K562 (cell line): ENCODE results near the gene SDR9C7. TPM values are rescaled to one million over a fixed set of nuclear protein-coding genes. Genes with fewer than 3 reads are reported as not detected.

ENCODE experiments used
- ATAC-seq: fragments of 200-7000 bp; cut with Tn5 transposase; 3 replicates; pipeline ENCODE4 v1.9.1; 2020; ENCODE audit warnings: moderate library complexity
- BruUV-seq: library from RNA; stranded (reverse); fragments of 400-500 nt; replicated peaks from 2 replicates; lab custom pipeline; 2021; lab: Mats Ljungman, UMichigan
- CTCF ChIA-PET: fragments of 300-600 bp; formaldehyde crosslinking; extraction: SDS; loops from one replicate; lab custom pipeline; 2021; ENCODE audit warnings: low intra/inter-chr PET ratio; lab: Yijun Ruan, JAX
- POLR2A ChIA-PET: fragments of 300-600, 350-650 bp; sonication (Branson Sonifier 250); formaldehyde crosslinking; extraction: SDS; loops from one replicate; lab custom pipeline; 2021; ENCODE audit warnings: antibody characterized with exemption, inconsistent platforms; lab: Yijun Ruan, JAX
- DNase-seq, 4 experiments: peaks; one replicate each; pipeline versions ENCODE4 v3.0.0 to v3.0.0-alpha.2; 2011 to 2018; ENCODE audit warnings: low spot score in 3 of 4, mixed read lengths in 3 of 4; ENCODE audit errors: extremely low read depth in 1 of 4
- FAIRE-seq: peaks from 2 replicates; lab custom pipeline; 2011; peaks lifted over from hg19 to GRCh38; lab: Jason Lieb, UNC
- H2AFZ ChIP-seq: 2 replicates; pipeline ENCODE4 v1.6.0; 2011; ENCODE audit warnings: low read depth, low read length, control low read depth, inconsistent platforms
- H3K27ac ChIP-seq: fragments of 200-600 bp; 3 replicates; pipeline ENCODE4 v1.8.0; 2011; ENCODE audit warnings: low read depth, mild to moderate bottlenecking, control low read depth, inconsistent platforms, low read length, moderate library complexity, mixed read lengths; ENCODE audit errors: extremely low read depth
- H3K27me3 ChIP-seq, 2 experiments: fragments of 300-600 bp in 1 of 2; 2 replicates in 1 of 2; 3 replicates in 1 of 2; pipeline versions ENCODE4 v1.6.0 to v1.8.0; 2011; ENCODE audit warnings: inconsistent platforms in 2 of 2, low read length in 2 of 2, mild to moderate bottlenecking in 1 of 2, mixed read lengths in 1 of 2, moderate library complexity in 1 of 2; ENCODE audit not compliant: control insufficient read depth in 2 of 2, insufficient read depth in 2 of 2
- H3K36me3 ChIP-seq: fragments of 300-600 bp; 3 replicates; pipeline ENCODE4 v1.8.0; 2011; ENCODE audit warnings: mild to moderate bottlenecking, low read length, inconsistent platforms; ENCODE audit not compliant: control insufficient read depth, insufficient read depth
- H3K4me1 ChIP-seq, 2 experiments: fragments of 200-600 bp in 1 of 2; replicated peaks in 1 of 2; 2 replicates in 1 of 2; 3 replicates in 1 of 2; pipeline versions ENCODE4 v1.5.1 to v1.8.0; 2011; ENCODE audit warnings: inconsistent platforms in 2 of 2, low read length in 2 of 2, mild to moderate bottlenecking in 1 of 2, mixed read lengths in 1 of 2, moderate library complexity in 1 of 2; ENCODE audit not compliant: control insufficient read depth in 2 of 2, insufficient read depth in 2 of 2
- H3K4me2 ChIP-seq: 2 replicates; pipeline ENCODE4 v1.6.1; 2011; ENCODE audit warnings: low read length, control low read depth, inconsistent platforms, mixed read lengths; ENCODE audit not compliant: insufficient read depth
- H3K4me3 ChIP-seq: fragments of 200-600 bp; sonication (generic), shearing (Covaris generic); 2 replicates; pipeline ENCODE4 v1.5.1; 2016; ENCODE audit warnings: control low read depth, inconsistent platforms
- H3K79me2 ChIP-seq: fragments of 200-600 bp; 3 replicates; pipeline ENCODE4 v1.8.0; 2011; ENCODE audit warnings: low read length, inconsistent platforms; ENCODE audit not compliant: control insufficient read depth, insufficient read depth
- H3K9ac ChIP-seq, 2 experiments: 2 replicates each; pipeline versions ENCODE4 v1.6.0 to v1.6.1; 2011; ENCODE audit warnings: low read depth in 2 of 2, low read length in 2 of 2, control low read depth in 1 of 2, inconsistent platforms in 1 of 2, mild to moderate bottlenecking in 1 of 2, mixed read lengths in 1 of 2; ENCODE audit not compliant: insufficient read depth in 1 of 2
- H3K9me1 ChIP-seq: one replicate; pipeline ENCODE4 v1.6.0; 2011; ENCODE audit warnings: inconsistent platforms, mild to moderate bottlenecking, low read length, moderate library complexity; ENCODE audit not compliant: control insufficient read depth, insufficient read depth
- H3K9me3 ChIP-seq: replicated peaks from 2 replicates; pipeline ENCODE4 v1.5.1; 2011; ENCODE audit warnings: low read depth, low read length, inconsistent platforms; ENCODE audit not compliant: control insufficient read depth, insufficient read depth
- H4K20me1 ChIP-seq: replicated peaks from 2 replicates; pipeline ENCODE4 v1.6.1; 2011; ENCODE audit warnings: low read length, inconsistent platforms, mixed read lengths; ENCODE audit not compliant: control insufficient read depth, insufficient read depth
- C11orf30 ChIP-seq: fragments of 450-650 bp; IDR thresholded peaks from 2 replicates; pipeline ENCODE4 v1.6.1; 2016; ENCODE audit warnings: low read depth, mild to moderate bottlenecking
- CAMTA2 ChIP-seq: fragments of 250-450 bp; sonication (Bioruptor Pico); conservative IDR thresholded peaks from 2 replicates; pipeline ENCODE4 v1.5.1; 2022
- CBFA2T3 ChIP-seq: fragments of 450-650 bp; IDR thresholded peaks from 2 replicates; pipeline ENCODE4 v1.6.1; 2017
- CEBPG ChIP-seq, 3 experiments: fragments of 200-800 bp in 1 of 3; sonication (Bioruptor generic) in 1 of 3; sonication (generic) in 1 of 3; formaldehyde crosslinking in 1 of 3; IDR thresholded peaks in 2 of 3; conservative IDR thresholded peaks in 1 of 3; 2 replicates each; pipeline versions ENCODE4 v1.6.1 to v1.8.0; 2016 to 2022; ENCODE audit warnings: missing compliant biosample characterization in 2 of 3, missing genetic modification characterization in 2 of 3, mild to moderate bottlenecking in 1 of 3, missing genetic modification reagents in 1 of 3
- DPF2 ChIP-seq: fragments of 450-650 bp; IDR thresholded peaks from 2 replicates; pipeline ENCODE4 v1.6.1; 2016
- HMBOX1 ChIP-seq: sonication (generic); IDR thresholded peaks from 2 replicates; pipeline ENCODE4 v1.6.1; 2016
- KAT7 ChIP-seq: sonication (generic); formaldehyde crosslinking; IDR thresholded peaks from 2 replicates; pipeline ENCODE4 v1.8.0; 2022; ENCODE audit warnings: missing genetic modification reagents, mild to moderate bottlenecking, borderline replicate concordance
- MAFG ChIP-seq: fragments of 450-650 bp; conservative IDR thresholded peaks from 2 replicates; pipeline ENCODE4 v1.6.1; 2016; ENCODE audit warnings: missing genetic modification characterization, missing compliant biosample characterization
- MBD1 ChIP-seq: fragments of 250-450 bp; sonication (Bioruptor Pico); IDR thresholded peaks from 2 replicates; pipeline ENCODE4 v1.8.0; 2022; ENCODE audit warnings: inconsistent platforms
- TEAD4 ChIP-seq, 2 experiments: sonication (generic) in 1 of 2; formaldehyde crosslinking in 1 of 2; IDR thresholded peaks; 2 replicates each; pipeline versions ENCODE4 v1.6.1 to v1.8.0; 2012 to 2022; ENCODE audit warnings: borderline replicate concordance in 1 of 2, inconsistent platforms in 1 of 2, low read length in 1 of 2, mild to moderate bottlenecking in 1 of 2, missing genetic modification reagents in 1 of 2
- TRIM24 ChIP-seq, 2 experiments: fragments of 450-650 bp; IDR thresholded peaks; 2 replicates each; pipeline ENCODE4 v1.6.1; 2016
- ZBTB11 ChIP-seq, 3 experiments: fragments of 200-800 bp in 1 of 3; fragments of 250-450 bp in 1 of 3; fragments of 450-650 bp in 1 of 3; sonication (Bioruptor Pico) in 1 of 3; sonication (Bioruptor generic) in 1 of 3; formaldehyde crosslinking in 1 of 3; IDR thresholded peaks; 2 replicates each; pipeline versions ENCODE4 v1.6.1 to v1.8.0; 2016 to 2022; ENCODE audit warnings: mild to moderate bottlenecking in 2 of 3, missing genetic modification characterization in 2 of 3, missing compliant biosample characterization in 1 of 3, moderate library complexity in 1 of 3
- ZNF316 ChIP-seq: fragments of 450-650 bp; IDR thresholded peaks from 2 replicates; pipeline ENCODE4 v1.6.1; 2016
- ZNF785 ChIP-seq: fragments of 250-450 bp; sonication (Bioruptor Pico); IDR thresholded peaks from 2 replicates; pipeline ENCODE4 v1.4.0; 2020; ENCODE audit warnings: mild to moderate bottlenecking
- WGBS: fragments of 100-300 bp; shearing (Covaris generic); methylation state at CpG from one replicate; pipeline ENCODE4 v1.1.6; 2016; ENCODE audit warnings: low coverage, mixed read lengths; ENCODE audit not compliant: insufficient coverage; ENCODE audit errors: missing lambda C conversion rate; 5-methylcytosine and 5-hydroxymethylcytosine counted together
- in situ Hi-C: fragments of 300-500 bp; cut with MboI; formaldehyde crosslinking; loops from 4 replicates; pipeline ENCODE4 v1.15.0; 2018; ENCODE audit warnings: inconsistent platforms, mixed read lengths
- intact Hi-C: fragments of 100-400 bp; cut with micrococcal nuclease; formaldehyde crosslinking; loops from 2 replicates; pipeline ENCODE4 v1.14.2; 2022
- polyA plus RNA-seq, 8 experiments: library from polyadenylated mRNA; depleted of rRNA in 4 of 8; stranded (reverse) in 5 of 8; unstranded in 3 of 8; fragments of >200 nt; fragmentation: Nextera tagmentation in 2 of 8; fragmentation: Illumina TruSeq in 1 of 8; extraction: Ambion mirVana in 2 of 8; extraction: Trizol in 1 of 8; gene quantifications; 2 replicates each; pipeline versions ENCODE4 v1.2.1 to v1.2.3, GENCODE V29; 2011 to 2014; ENCODE audit warnings: inconsistent platforms in 1 of 8, missing spikeins in 1 of 8
- total RNA-seq, 7 experiments: library from RNA; depleted of rRNA in 6 of 7; stranded (reverse); fragments of >200 nt in 6 of 7; fragmentation: Illumina TruSeq in 2 of 7; extraction: Trizol in 2 of 7; gene quantifications; 2 replicates each; pipeline versions ENCODE4 v1.2.1 to v1.2.3, GENCODE V29; 2011 to 2021; ENCODE audit warnings: low replicate concordance in 1 of 7

The SDR9C7 gene
- total and polyA plus RNA-seq, 9 of the 15 experiments (the other 6 are each of a cell fraction or from before 2014, with no cell fraction given): 0.04 to 0.59 (median 0.06) TPM; not detected in 6

GRCh38 chr12:56877195-56878009, 56.8 kb downstream of the SDR9C7 start:
- H3K9ac ChIP-seq: no peak overlapping the region
- no peaks in the 10 kb centered on the region for H3K36me3 ChIP-seq
- H3K4me2 ChIP-seq: peak overlapping the region; percentile 23; the same call in 1 of the 2 replicates
- H3K4me3 ChIP-seq: no peak overlapping the region
- DNase-seq: peak in 1 of 4 experiments; percentile 21
- no peaks in the 10 kb centered on the region for H3K9me1 ChIP-seq
- no peaks in the 10 kb centered on the region for H3K79me2 ChIP-seq
- peak overlapping the region; percentile 13; the same call in 1 of the 3 replicates for H3K27ac ChIP-seq
- WGBS: 31% methylated on average over 1 of the region's 1 CpG
- no peaks in the 10 kb centered on the region for H4K20me1 ChIP-seq
- peak; percentile 32 for FAIRE-seq
- ChIA-PET POLR2A (no interaction called here), CTCF (no interaction called here)
- intact Hi-C loops (no loop called here), in situ Hi-C loops (no loop called here)
- no TSS peak for BruUV-seq
- H2AFZ ChIP-seq: no peak overlapping the region
- H3K4me1 ChIP-seq: peaks cover 15 to 25% of the 10 kb centered on the region in 2 experiments
- ATAC-seq: peak; percentile 68
- no peaks in the 10 kb centered on the region for H3K27me3 ChIP-seq
- H3K9me3 ChIP-seq: no peaks in the 10 kb centered on the region; the same call in 1 of the 2 replicates
- 0 out of 2 replicates have a peak, but pooled peaks have one; percentile 49 for TF ChIP-seq ZNF316
- TF ChIP-seq CEBPG (CRISPR knock-in tag; IDR thresholded peaks at IDR 0.05): no peak
- TF ChIP-seq CEBPG (tag; conservative IDR thresholded peaks at IDR 0.05 in 1 of 2, IDR thresholded peaks at IDR 0.05 in 1 of 2): peak; percentile 61 to 85
- peak; percentile 70; the same call in 1 of the 2 replicates for TF ChIP-seq TEAD4 (IDR thresholded peaks at IDR 0.05; ENCODE audit: low read length)
- TF ChIP-seq TEAD4 (CRISPR knock-in tag; IDR thresholded peaks at IDR 0.05; ENCODE audit: borderline replicate concordance): no peak
- peak; percentile 41 for TF ChIP-seq CBFA2T3
- TF ChIP-seq HMBOX1: peak; percentile 42; the same call in 1 of the 2 replicates
- TF ChIP-seq ZBTB11 (CRISPR knock-in tag; IDR thresholded peaks at IDR 0.05): no peak; a peak in 1 of 6 replicates
- TF ChIP-seq TRIM24 (IDR thresholded peaks at IDR 0.05): 0 out of 4 replicates have a peak, but pooled peaks have one; percentile 30 to 50
- TF ChIP-seq MAFG (tag): peak; percentile 60
- peak; percentile 12; the same call in 1 of the 2 replicates for TF ChIP-seq DPF2
- no peak for TF ChIP-seq KAT7 (CRISPR knock-in tag)
- 0 out of 2 replicates have a peak, but pooled peaks have one; percentile 55 for TF ChIP-seq C11orf30
- TF ChIP-seq CAMTA2 (CRISPR knock-in tag): no peak
- TF ChIP-seq ZNF785 (CRISPR knock-in tag): no peak
- TF ChIP-seq MBD1 (CRISPR knock-in tag): no peak
